ENCODE results near the gene C17orf100. TPM values are rescaled to one million over a fixed set of nuclear protein-coding genes. Genes with fewer than 3 reads are reported as not detected.

C17orf100 gene
- total and polyA plus RNA-seq, 9 of the 15 experiments (the other 6 are each of a cell fraction or from before 2014, with no cell fraction given) = 0.04 to 1.7 (median 0.43) TPM

DNA sequence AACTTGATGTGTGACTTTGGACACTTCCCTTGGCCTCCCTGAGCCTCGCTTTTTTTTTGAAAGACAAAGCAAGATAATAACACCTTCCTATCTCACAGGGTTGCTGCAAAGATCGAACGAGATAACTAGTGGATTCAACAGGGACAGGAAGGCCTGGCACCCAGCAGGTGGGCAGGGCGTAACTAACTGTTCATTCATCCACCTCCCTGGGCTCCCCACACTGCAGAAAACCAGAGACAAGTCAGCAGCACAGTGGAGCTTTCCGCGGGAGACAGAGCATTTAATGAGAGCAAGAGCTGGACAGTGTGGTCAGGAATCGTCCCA lies 32.9 kb downstream of the C17orf100 start:
- DNase-seq (ENCODE audit: extremely low read depth in 1 of 4, low spot score in 3 of 4) (no peak), FAIRE-seq (no peak), ATAC-seq (no peak)
- no TSS peak for BruUV-seq (replicated peaks)
- no peak overlapping the region for H3K4me3 ChIP-seq
- H3K9ac ChIP-seq (ENCODE audit: insufficient read depth in 1 of 2, low read depth in 2 of 2, low read length in 2 of 2) = no peak overlapping the region
- H3K27ac ChIP-seq (ENCODE audit: extremely low read depth, low read depth, low read length) = no peak overlapping the region
- TF ChIP-seq NFATC3 (IDR thresholded peaks at IDR 0.05) (no peak), HDAC3 (IDR thresholded peaks at IDR 0.05; ENCODE audit: borderline replicate concordance, partially characterized antibody) (no peak), NCOR1 (IDR thresholded peaks at IDR 0.05) (no peak), POLR2G (IDR thresholded peaks at IDR 0.05; ENCODE audit: low read depth, low read length) (no peak), KDM1A (IDR thresholded peaks at IDR 0.05) (no peak), MECOM (CRISPR knock-in tag; IDR thresholded peaks at IDR 0.05) (no peak), TCF7 (IDR thresholded peaks at IDR 0.05; ENCODE audit: borderline replicate concordance) (no peak), SMARCA5 (IDR thresholded peaks at IDR 0.05) (no peak)
- TF ChIP-seq, protein P1, sequence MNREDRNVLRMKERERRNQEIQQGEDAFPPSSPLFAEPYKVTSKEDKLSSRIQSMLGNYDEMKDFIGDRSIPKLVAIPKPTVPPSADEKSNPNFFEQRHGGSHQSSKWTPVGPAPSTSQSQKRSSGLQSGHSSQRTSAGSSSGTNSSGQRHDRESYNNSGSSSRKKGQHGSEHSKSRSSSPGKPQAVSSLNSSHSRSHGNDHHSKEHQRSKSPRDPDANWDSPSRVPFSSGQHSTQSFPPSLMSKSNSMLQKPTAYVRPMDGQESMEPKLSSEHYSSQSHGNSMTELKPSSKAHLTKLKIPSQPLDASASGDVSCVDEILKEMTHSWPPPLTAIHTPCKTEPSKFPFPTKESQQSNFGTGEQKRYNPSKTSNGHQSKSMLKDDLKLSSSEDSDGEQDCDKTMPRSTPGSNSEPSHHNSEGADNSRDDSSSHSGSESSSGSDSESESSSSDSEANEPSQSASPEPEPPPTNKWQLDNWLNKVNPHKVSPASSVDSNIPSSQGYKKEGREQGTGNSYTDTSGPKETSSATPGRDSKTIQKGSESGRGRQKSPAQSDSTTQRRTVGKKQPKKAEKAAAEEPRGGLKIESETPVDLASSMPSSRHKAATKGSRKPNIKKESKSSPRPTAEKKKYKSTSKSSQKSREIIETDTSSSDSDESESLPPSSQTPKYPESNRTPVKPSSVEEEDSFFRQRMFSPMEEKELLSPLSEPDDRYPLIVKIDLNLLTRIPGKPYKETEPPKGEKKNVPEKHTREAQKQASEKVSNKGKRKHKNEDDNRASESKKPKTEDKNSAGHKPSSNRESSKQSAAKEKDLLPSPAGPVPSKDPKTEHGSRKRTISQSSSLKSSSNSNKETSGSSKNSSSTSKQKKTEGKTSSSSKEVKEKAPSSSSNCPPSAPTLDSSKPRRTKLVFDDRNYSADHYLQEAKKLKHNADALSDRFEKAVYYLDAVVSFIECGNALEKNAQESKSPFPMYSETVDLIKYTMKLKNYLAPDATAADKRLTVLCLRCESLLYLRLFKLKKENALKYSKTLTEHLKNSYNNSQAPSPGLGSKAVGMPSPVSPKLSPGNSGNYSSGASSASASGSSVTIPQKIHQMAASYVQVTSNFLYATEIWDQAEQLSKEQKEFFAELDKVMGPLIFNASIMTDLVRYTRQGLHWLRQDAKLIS (CRISPR knock-in tag; IDR thresholded peaks at IDR 0.05) = no peak
- TF ChIP-seq, protein P2, sequence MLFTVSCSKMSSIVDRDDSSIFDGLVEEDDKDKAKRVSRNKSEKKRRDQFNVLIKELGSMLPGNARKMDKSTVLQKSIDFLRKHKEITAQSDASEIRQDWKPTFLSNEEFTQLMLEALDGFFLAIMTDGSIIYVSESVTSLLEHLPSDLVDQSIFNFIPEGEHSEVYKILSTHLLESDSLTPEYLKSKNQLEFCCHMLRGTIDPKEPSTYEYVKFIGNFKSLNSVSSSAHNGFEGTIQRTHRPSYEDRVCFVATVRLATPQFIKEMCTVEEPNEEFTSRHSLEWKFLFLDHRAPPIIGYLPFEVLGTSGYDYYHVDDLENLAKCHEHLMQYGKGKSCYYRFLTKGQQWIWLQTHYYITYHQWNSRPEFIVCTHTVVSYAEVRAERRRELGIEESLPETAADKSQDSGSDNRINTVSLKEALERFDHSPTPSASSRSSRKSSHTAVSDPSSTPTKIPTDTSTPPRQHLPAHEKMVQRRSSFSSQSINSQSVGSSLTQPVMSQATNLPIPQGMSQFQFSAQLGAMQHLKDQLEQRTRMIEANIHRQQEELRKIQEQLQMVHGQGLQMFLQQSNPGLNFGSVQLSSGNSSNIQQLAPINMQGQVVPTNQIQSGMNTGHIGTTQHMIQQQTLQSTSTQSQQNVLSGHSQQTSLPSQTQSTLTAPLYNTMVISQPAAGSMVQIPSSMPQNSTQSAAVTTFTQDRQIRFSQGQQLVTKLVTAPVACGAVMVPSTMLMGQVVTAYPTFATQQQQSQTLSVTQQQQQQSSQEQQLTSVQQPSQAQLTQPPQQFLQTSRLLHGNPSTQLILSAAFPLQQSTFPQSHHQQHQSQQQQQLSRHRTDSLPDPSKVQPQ (CRISPR knock-in tag; IDR thresholded peaks at IDR 0.05; ENCODE audit: borderline replicate concordance) = no peak
- H2AFZ ChIP-seq (ENCODE audit: low read depth, low read length) = no peak overlapping the region
- POLR2A ChIA-PET = no interaction called here
- no peaks in the 10 kb centered on the region for H3K79me2 ChIP-seq (ENCODE audit: control insufficient read depth, insufficient read depth, low read length)
- H3K4me1 ChIP-seq (replicated peaks in 1 of 2; ENCODE audit: control insufficient read depth in 2 of 2, insufficient read depth in 2 of 2, low read length in 2 of 2) = no peaks in the 10 kb centered on the region
- H3K27me3 ChIP-seq (ENCODE audit: control insufficient read depth in 2 of 2, insufficient read depth in 2 of 2, low read length in 2 of 2) = peaks cover 8 to 40% of the 10 kb centered on the region in 2 experiments; a peak in 4 of 5 replicates
- in situ Hi-C loops (cut with MboI) = no loop called here
- CTCF ChIA-PET (ENCODE audit: low intra/inter-chr PET ratio) = no interaction called here
- H3K4me2 ChIP-seq (ENCODE audit: insufficient read depth, low read length) = no peak overlapping the region
- no peaks in the 10 kb centered on the region for H3K9me3 ChIP-seq (replicated peaks; ENCODE audit: control insufficient read depth, insufficient read depth, low read depth, low read length)
- no peaks in the 10 kb centered on the region for H4K20me1 ChIP-seq (replicated peaks; ENCODE audit: control insufficient read depth, insufficient read depth, low read length)
- WGBS (ENCODE audit: insufficient coverage, low coverage, missing lambda C conversion rate) = 0% methylated on average over 6 of the region's 7 CpGs
- intact Hi-C loops (cut with micrococcal nuclease) = no loop called here
- no peaks in the 10 kb centered on the region for H3K36me3 ChIP-seq (ENCODE audit: control insufficient read depth, insufficient read depth, low read length)
- no peaks in the 10 kb centered on the region for H3K9me1 ChIP-seq (ENCODE audit: control insufficient read depth, insufficient read depth, low read length)

Measured in K562 (cell line).